Lower leg skin (tissue), 4 donors: ENCODE results near the gene ZRANB3. TPM values are rescaled to one million over a fixed set of nuclear protein-coding genes. Genes with fewer than 3 reads are reported as not detected.
"Not testable (repeated sequence)": the region's sequence is repeated elsewhere in the genome, so short reads cannot be mapped to it uniquely, and the experiment has no call there.

Experiments used
- DNase-seq, 2 donors: peaks; one replicate each; pipeline ENCODE4 v3.0.0-alpha.2; 2019; ENCODE audit warnings: low spot score in 2 of 2
- H3K4me3 ChIP-seq: fragments of 200-600 bp; sonication (generic); 2 replicates; pipeline ENCODE4 v1.5.1; 2017; ENCODE audit warnings: mild to moderate bottlenecking, low read depth; ENCODE audit not compliant: poor library complexity, severe bottlenecking
- CTCF ChIP-seq, 3 donors: fragments of 450-650 bp; IDR thresholded peaks; one replicate each; pipeline ENCODE4 v1.5.1; 2016; ENCODE audit warnings: antibody characterized with exemption in 3 of 3, mild to moderate bottlenecking in 3 of 3, moderate library complexity in 2 of 3
- POLR2A ChIP-seq, 2 donors: fragments of 450-650 bp; IDR thresholded peaks; one replicate each; pipeline ENCODE4 v1.6.1; 2016 to 2017; ENCODE audit warnings: antibody characterized with exemption in 2 of 2, mild to moderate bottlenecking in 1 of 2, moderate library complexity in 1 of 2
- WGBS, 2 donors: methylation state at CpG; one replicate each; pipeline ENCODE4 v1.1.5; 2018; 5-methylcytosine and 5-hydroxymethylcytosine counted together
- intact Hi-C: fragments of 100-400 bp; cut with DNase I; formaldehyde crosslinking; loops from one replicate; pipeline ENCODE4 v1.15.0; 2023; ENCODE audit warnings: low total_unique reads
- total RNA-seq, 4 donors: library from RNA; depleted of rRNA; stranded (reverse); fragments of >200 nt; gene quantifications; one replicate each; pipeline ENCODE4 v1.1.0, GENCODE V29; 2016

Gene ZRANB3
- total RNA-seq, 4 donors from 2014 or later = 2.1 to 8.1 (median 4.1) TPM

- no peak overlapping the region for H3K4me3 ChIP-seq
- WGBS, 2 donors = 97 to 98% methylated on average over 1 of the region's 1 CpG
- intact Hi-C loops = no loop called here
- no peak for DNase-seq
- TF ChIP-seq CTCF (IDR thresholded peaks at IDR 0.05) (no peak), POLR2A (IDR thresholded peaks at IDR 0.05) (no peak)
These were observed 76.4 kb downstream of the ZRANB3 start for GRCh38 chr2:135454608-135455007.

GRCh38 chr2:135453027-135453426 is 78.0 kb downstream of the ZRANB3 start:
- intact Hi-C loops, DNase-seq, H3K4me3 ChIP-seq: not testable (repeated sequence)
- 83 to 90% methylated on average over 1 of the region's 1 CpG for WGBS, 2 donors

GRCh38 chr2:135451966-135452365 is 79.1 kb downstream of the ZRANB3 start:
- TF ChIP-seq CTCF (IDR thresholded peaks at IDR 0.05) = no peak
- no peak for TF ChIP-seq POLR2A (IDR thresholded peaks at IDR 0.05)
- no peak overlapping the region for H3K4me3 ChIP-seq
- intact Hi-C loops = no loop called here
- 75 to 96% methylated on average over 1 of the region's 1 CpG for WGBS, 2 donors
- DNase-seq = no peak

- DNase-seq, H3K4me3 ChIP-seq, intact Hi-C loops: not testable (repeated sequence)
- 93 to 95% methylated on average over 5 of the region's 5 CpGs for WGBS, 2 donors
These were observed 88.0 kb downstream of the ZRANB3 start for GRCh38 chr2:135443013-135443412.

GRCh38 chr2:135435155-135435554 is 95.9 kb downstream of the ZRANB3 start:
- H3K4me3 ChIP-seq, intact Hi-C loops, DNase-seq: not testable (repeated sequence)
- WGBS, 2 donors = 96 to 97% methylated on average over 6 of the region's 6 CpGs

- WGBS, 2 donors = 82 to 94% methylated on average over 1 of the region's 1 CpG
- no peak for TF ChIP-seq POLR2A (IDR thresholded peaks at IDR 0.05)
- no peak for TF ChIP-seq CTCF (IDR thresholded peaks at IDR 0.05)
These were observed 106.2 kb downstream of the ZRANB3 start for GRCh38 chr2:135424849-135425248.

GRCh38 chr2:135422898-135423297 is 108.1 kb downstream of the ZRANB3 start:
- intact Hi-C loops = no loop called here
- 96 to 100% methylated on average over 3 of the region's 3 CpGs for WGBS, 2 donors

More at GRCh38 chr2:135424849-135425248, 106.2 kb downstream of the ZRANB3 start:
- no peak for DNase-seq
- intact Hi-C loops = loop anchor here (5.0 kb wide), 1 partner anchor 1932 kb away; no protein-coding TSS in a partner anchor
- H3K4me3 ChIP-seq = no peak overlapping the region

More at GRCh38 chr2:135422898-135423297, 108.1 kb downstream of the ZRANB3 start:
- DNase-seq = no peak
- TF ChIP-seq POLR2A (IDR thresholded peaks at IDR 0.05) = no peak
- TF ChIP-seq CTCF (IDR thresholded peaks at IDR 0.05) = no peak
- no peak overlapping the region for H3K4me3 ChIP-seq
